ENCODE results near the gene MBTD1. TPM values are rescaled to one million over a fixed set of nuclear protein-coding genes. Genes with fewer than 3 reads are reported as not detected.

MBTD1 gene
- total and polyA plus RNA-seq, 9 of the 15 experiments (the other 6 are each of a cell fraction or from before 2014, with no cell fraction given), result 2.1 to 26.3 (median 13.3) TPM

GRCh38 chr17:51165680-51166197 is 94.1 kb downstream of the MBTD1 start (continued):
- TF ChIP-seq CHD7 (IDR thresholded peaks at IDR 0.05; ENCODE audit: low read depth, low read length) (no peak), ZNF79 (CRISPR knock-in tag; IDR thresholded peaks at IDR 0.05; ENCODE audit: low read depth) (no peak), ZNF23 (CRISPR knock-in tag; IDR thresholded peaks at IDR 0.05) (no peak), EWSR1 (IDR thresholded peaks at IDR 0.05; ENCODE audit: borderline replicate concordance, low read depth, partially characterized antibody) (no peak), ILF3 (IDR thresholded peaks at IDR 0.05; ENCODE audit: borderline replicate concordance) (no peak), NFYB (IDR thresholded peaks at IDR 0.05; ENCODE audit: extremely low read depth, insufficient read length) (no peak), IRF2 (CRISPR knock-in tag; IDR thresholded peaks at IDR 0.05) (no peak), HSF4 (CRISPR knock-in tag; IDR thresholded peaks at IDR 0.05; ENCODE audit: borderline replicate concordance) (no peak), CREM (IDR thresholded peaks at IDR 0.05; ENCODE audit: low read depth) (no peak), RFX5 (IDR thresholded peaks at IDR 0.05; ENCODE audit: low read depth, low read length) (no peak), CTBP1 (IDR thresholded peaks at IDR 0.05; ENCODE audit: borderline replicate concordance) (peak; percentile 91), NR3C1 (CRISPR knock-in tag; IDR thresholded peaks at IDR 0.05) (no peak), TRIM24 (IDR thresholded peaks at IDR 0.05) (0 out of 4 replicates have a peak, but pooled peaks of 1 of the 2 experiments have one; percentile 29), ZNF41 (CRISPR knock-in tag; conservative IDR thresholded peaks at IDR 0.05) (no peak), ZNF699 (CRISPR knock-in tag; IDR thresholded peaks at IDR 0.05; ENCODE audit: insufficient replicate concordance) (no peak), MXI1 (IDR thresholded peaks at IDR 0.05; ENCODE audit: low read depth, low read length) (no peak), RBM25 (IDR thresholded peaks at IDR 0.05; ENCODE audit: low read depth, low read length, severe bottlenecking) (no peak), SMAD3 (CRISPR knock-in tag; conservative IDR thresholded peaks at IDR 0.05) (no peak), HDAC6 (IDR thresholded peaks at IDR 0.05; ENCODE audit: low read depth, low read length) (no peak), HOXB6 (CRISPR knock-in tag; IDR thresholded peaks at IDR 0.05; ENCODE audit: borderline replicate concordance) (no peak)
